H1 (cell line): ENCODE data around the gene PRPF4. TPM values are rescaled to one million over a fixed set of nuclear protein-coding genes. Genes with fewer than 3 reads are reported as not detected.

Experiments used
- CTCF ChIA-PET: fragments of 300-600 bp; sonication (Branson Sonifier 250); formaldehyde crosslinking; loops from one replicate; lab custom pipeline; 2021; ENCODE audit not compliant: partially characterized antibody; lab: Charles Lee
- POLR2A ChIA-PET: fragments of 300-600 bp; sonication (Branson Sonifier 250); formaldehyde crosslinking; loops from one replicate; lab custom pipeline; 2021; ENCODE audit warnings: inconsistent platforms; ENCODE audit not compliant: partially characterized antibody; lab: Charles Lee
- DNase-seq, 2 experiments: peaks; one replicate each; pipeline versions ENCODE4 v3.0.0 to v3.0.0-alpha.2; 2010 to 2022; ENCODE audit warnings: low spot score in 2 of 2, low read depth in 1 of 2, mixed read lengths in 1 of 2
- FAIRE-seq: peaks from 2 replicates; lab custom pipeline; 2011; peaks lifted over from hg19 to GRCh38; lab: Jason Lieb, UNC
- H2AFZ ChIP-seq: 2 replicates; pipeline ENCODE4 v1.8.1; 2012; ENCODE audit warnings: low read length, inconsistent platforms
- H2AK5ac ChIP-seq: 2 replicates; pipeline ENCODE4 v1.6.1; 2013; ENCODE audit warnings: low read depth, low read length
- H2BK120ac ChIP-seq: replicated peaks from 2 replicates; pipeline ENCODE3; 2013; ENCODE audit warnings: low read depth, low read length, inconsistent platforms
- H2BK12ac ChIP-seq: 2 replicates; pipeline ENCODE4 v1.6.1; 2013; ENCODE audit warnings: low read depth, low read length
- H2BK15ac ChIP-seq: 2 replicates; pipeline ENCODE4 v1.6.1; 2013; ENCODE audit warnings: low read length
- H2BK20ac ChIP-seq: 2 replicates; pipeline ENCODE4 v1.6.1; 2013; ENCODE audit warnings: low read length
- H2BK5ac ChIP-seq: 2 replicates; pipeline ENCODE4 v1.6.1; 2013; ENCODE audit warnings: low read depth, low read length
- H3K14ac ChIP-seq: 2 replicates; pipeline ENCODE4 v1.6.1; 2013; ENCODE audit warnings: inconsistent platforms; ENCODE audit not compliant: insufficient read length
- H3K18ac ChIP-seq: 2 replicates; pipeline ENCODE4 v1.6.1; 2013; ENCODE audit warnings: low read length; ENCODE audit errors: extremely low read depth
- H3K23ac ChIP-seq: 2 replicates; pipeline ENCODE4 v1.6.1; 2013; ENCODE audit warnings: inconsistent platforms; ENCODE audit not compliant: insufficient read length
- H3K23me2 ChIP-seq: 2 replicates; pipeline ENCODE4 v1.6.1; 2013; ENCODE audit warnings: low read depth, low read length
- H3K27ac ChIP-seq: 2 replicates; pipeline ENCODE4 v1.6.1; 2011; ENCODE audit warnings: low read depth, low read length, inconsistent platforms
- H3K27me3 ChIP-seq, 4 experiments: replicated peaks in 1 of 4; 1 replicate in 1 of 4; 2 replicates in 3 of 4; pipeline versions ENCODE4 v1.6.1 to v1.8.1; 2011 to 2013; ENCODE audit warnings: low read length in 3 of 4, mild to moderate bottlenecking in 3 of 4, inconsistent platforms in 2 of 4, mixed read lengths in 2 of 4, moderate library complexity in 1 of 4; ENCODE audit not compliant: control insufficient read depth in 3 of 4, insufficient read depth in 3 of 4; ENCODE audit errors: extremely low read depth in 1 of 4
- H3K36me3 ChIP-seq, 4 experiments: 2 replicates each; pipeline versions ENCODE4 v1.6.1 to v1.8.1; 2011 to 2013; ENCODE audit warnings: mild to moderate bottlenecking in 4 of 4, low read length in 3 of 4, moderate library complexity in 2 of 4, control low read depth in 1 of 4, inconsistent platforms in 1 of 4; ENCODE audit not compliant: insufficient read depth in 4 of 4, control insufficient read depth in 2 of 4
- H3K4ac ChIP-seq: replicated peaks from 2 replicates; pipeline ENCODE3; 2013; ENCODE audit warnings: low read length, low read depth, mixed read lengths, inconsistent platforms; ENCODE audit not compliant: insufficient read length
- H3K4me1 ChIP-seq, 4 experiments: replicated peaks in 1 of 4; 1 replicate in 1 of 4; 2 replicates in 3 of 4; pipeline versions ENCODE4 v1.6.1 to v1.8.1; 2011 to 2013; ENCODE audit warnings: low read length in 3 of 4, inconsistent platforms in 2 of 4, mixed read lengths in 1 of 4; ENCODE audit not compliant: insufficient read depth in 4 of 4, control insufficient read depth in 3 of 4
- H3K4me2 ChIP-seq, 2 experiments: 2 replicates each; pipeline versions ENCODE4 v1.6.1 to v1.8.1; 2011 to 2013; ENCODE audit warnings: low read depth in 2 of 2, low read length in 2 of 2, control low read depth in 1 of 2, inconsistent platforms in 1 of 2, mild to moderate bottlenecking in 1 of 2; ENCODE audit not compliant: insufficient read depth in 1 of 2
- H3K4me3 ChIP-seq, 4 experiments: fragments of 200-600, 300-600 bp in 1 of 4; sonication (generic), shearing (Covaris generic), sonication (Bioruptor Twin) in 1 of 4; 2 replicates each; pipeline versions ENCODE4 v1.5.1 to v1.8.1; 2011 to 2016; ENCODE audit warnings: low read length in 4 of 4, low read depth in 3 of 4, control low read depth in 2 of 4, inconsistent platforms in 2 of 4, mild to moderate bottlenecking in 2 of 4, mixed read lengths in 1 of 4, moderate library complexity in 1 of 4; ENCODE audit not compliant: insufficient read depth in 2 of 4; ENCODE audit errors: extremely low read depth in 1 of 4
- H3K56ac ChIP-seq: replicated peaks from 2 replicates; pipeline ENCODE3; 2013; ENCODE audit warnings: low read depth, mild to moderate bottlenecking, mixed read lengths, low read length, inconsistent platforms; ENCODE audit not compliant: insufficient read length
- H3K79me1 ChIP-seq: 2 replicates; pipeline ENCODE4 v1.6.1; 2013; ENCODE audit warnings: low read depth, low read length, control low read depth
- H3K79me2 ChIP-seq, 2 experiments: 2 replicates each; pipeline versions ENCODE4 v1.6.1 to v1.8.1; 2012 to 2013; ENCODE audit warnings: low read length in 2 of 2, mild to moderate bottlenecking in 2 of 2, inconsistent platforms in 1 of 2; ENCODE audit not compliant: insufficient read depth in 2 of 2, control insufficient read depth in 1 of 2
- H3K9ac ChIP-seq, 4 experiments: replicated peaks in 1 of 4; 1 replicate in 1 of 4; 2 replicates in 3 of 4; pipeline versions ENCODE4 v1.6.1 to v1.8.1; 2011 to 2013; ENCODE audit warnings: low read depth in 3 of 4, low read length in 3 of 4, control low read depth in 2 of 4, mild to moderate bottlenecking in 2 of 4, moderate library complexity in 2 of 4, inconsistent platforms in 1 of 4; ENCODE audit errors: extremely low read depth in 1 of 4
- H3K9me3 ChIP-seq, 2 experiments: 2 replicates each; pipeline versions ENCODE4 v1.6.1 to v1.8.1; 2012 to 2013; ENCODE audit warnings: mild to moderate bottlenecking in 2 of 2, moderate library complexity in 2 of 2, control low read depth in 1 of 2, inconsistent platforms in 1 of 2, low read depth in 1 of 2, low read length in 1 of 2, mixed read lengths in 1 of 2; ENCODE audit not compliant: insufficient read depth in 2 of 2
- H4K20me1 ChIP-seq, 2 experiments: replicated peaks in 1 of 2; 2 replicates each; pipeline versions ENCODE3 to v1.8.1; 2011 to 2013; ENCODE audit warnings: inconsistent platforms in 2 of 2, low read length in 2 of 2, mild to moderate bottlenecking in 1 of 2; ENCODE audit not compliant: insufficient read depth in 2 of 2, control insufficient read depth in 1 of 2
- H4K5ac ChIP-seq: 2 replicates; pipeline ENCODE4 v1.6.1; 2013; ENCODE audit warnings: low read length, low read depth, mixed read lengths, inconsistent platforms; ENCODE audit not compliant: insufficient read length
- H4K8ac ChIP-seq: 2 replicates; pipeline ENCODE4 v1.8.0; 2013; ENCODE audit warnings: mild to moderate bottlenecking, moderate library complexity, low read length, inconsistent platforms; ENCODE audit not compliant: insufficient read depth; ENCODE audit errors: extremely low read depth
- H4K91ac ChIP-seq: replicated peaks from 2 replicates; pipeline ENCODE3; 2013; ENCODE audit warnings: low read length, mixed read lengths, inconsistent platforms; ENCODE audit not compliant: insufficient read length
- CHD2 ChIP-seq: IDR thresholded peaks from 2 replicates; pipeline ENCODE4 v1.6.1; 2012; ENCODE audit warnings: low read length, improper control_type of control experiment
- GTF2F1 ChIP-seq: IDR thresholded peaks from 2 replicates; pipeline ENCODE4 v1.6.1; 2012; ENCODE audit warnings: low read depth, low read length, improper control_type of control experiment, borderline replicate concordance
- HDAC2 ChIP-seq, 2 experiments: fragments of 300-600 bp in 1 of 2; sonication (generic) in 1 of 2; IDR thresholded peaks; 2 replicates each; pipeline ENCODE4 v1.6.1; 2011 to 2012; ENCODE audit warnings: low read depth in 2 of 2, low read length in 2 of 2, mild to moderate bottlenecking in 2 of 2, moderate library complexity in 2 of 2, borderline replicate concordance in 1 of 2, inconsistent platforms in 1 of 2
- RNF2 ChIP-seq: fragments of 200-900, 300-1000 bp; sonication (generic); IDR thresholded peaks from 2 replicates; pipeline ENCODE4 v1.7.1; 2016; ENCODE audit warnings: borderline replicate concordance, low read depth, mild to moderate bottlenecking, antibody characterized with exemption, low read length; ENCODE audit not compliant: poor library complexity, severe bottlenecking; ENCODE audit errors: missing control alignments
- YY1 ChIP-seq: IDR thresholded peaks from 2 replicates; pipeline ENCODE4 v1.6.1; 2011; ENCODE audit warnings: low read depth, mild to moderate bottlenecking, low read length
- ZNF274 ChIP-seq: IDR thresholded peaks from 2 replicates; pipeline ENCODE4 v1.7.0; 2012; ENCODE audit warnings: low read length, borderline replicate concordance; ENCODE audit errors: extremely low read depth
- WGBS, 2 experiments: shearing (Covaris generic) in 1 of 2; methylation state at CpG; one replicate each; pipeline versions ENCODE4 v1.1.6 to v1.1.7; 2013 to 2015; ENCODE audit warnings: low lambda C conversion rate in 2 of 2, mixed read lengths in 2 of 2, inconsistent platforms in 1 of 2, low coverage in 1 of 2, missing lambda C conversion rate in 1 of 2; ENCODE audit not compliant: insufficient replicate concordance in 2 of 2, insufficient coverage in 1 of 2, insufficient read length in 1 of 2; ENCODE audit errors: extremely low coverage in 1 of 2, missing lambda C conversion rate in 1 of 2; 5-methylcytosine and 5-hydroxymethylcytosine counted together
- polyA plus RNA-seq, 7 experiments: library from polyadenylated mRNA; depleted of rRNA in 3 of 7; stranded (reverse) in 5 of 7; unstranded in 2 of 7; fragments of >200 nt in 5 of 7; fragments of 200-250 nt in 2 of 7; gene quantifications; 1 replicate in 5 of 7; 2 replicates in 1 of 7; 4 replicates in 1 of 7; pipeline versions ENCODE4 v1.2.1 to v1.2.3, GENCODE V29; 2011 to 2013; ENCODE audit warnings: missing spikeins in 2 of 7, mixed read lengths in 2 of 7
- total RNA-seq: library from RNA; stranded (reverse); fragmentation: NEBNext Ultra II Directional; extraction: Animal tissue kit (Norgen Biotek cat#: 25700); gene quantifications from 2 replicates; pipeline ENCODE4 v1.2.1, GENCODE V29; 2021

Gene PRPF4
- total and polyA plus RNA-seq, 2 of the 8 experiments (the other 6 are each of a cell fraction or from before 2014, with no cell fraction given) = 15.2 to 33.4 TPM

- H3K27ac ChIP-seq = no peak overlapping the region
- no peaks in the 10 kb centered on the region for H3K79me1 ChIP-seq
- no peaks in the 10 kb centered on the region; the same call in 1 of the 2 replicates for H3K23me2 ChIP-seq
- H2BK5ac ChIP-seq = no peak overlapping the region
- 78% methylated on average over 6 of the region's 6 CpGs; no CpG with 5 or more reads in 1 of the 2 experiments for WGBS, 2 experiments
- H3K14ac ChIP-seq = no peak overlapping the region
- H3K9ac ChIP-seq = no peak overlapping the region
- no peak overlapping the region for H2BK120ac ChIP-seq
- H3K4ac ChIP-seq = no peak overlapping the region
- H2BK12ac ChIP-seq = no peak overlapping the region
- ChIA-PET POLR2A (no interaction called here), CTCF (interaction anchor here (0.9 kb wide), 1 partner anchor 13 kb away, joined by 3 read pairs; no protein-coding TSS in a partner anchor)
- H3K9me3 ChIP-seq = no peaks in the 10 kb centered on the region
- H2BK15ac ChIP-seq = no peak overlapping the region
- no peaks in the 10 kb centered on the region for H4K20me1 ChIP-seq
- H4K8ac ChIP-seq = no peak overlapping the region
- H2AK5ac ChIP-seq = no peak overlapping the region
- H3K79me2 ChIP-seq = no peaks in the 10 kb centered on the region
- no peak overlapping the region for H3K4me2 ChIP-seq
- H4K91ac ChIP-seq = no peak overlapping the region
- TF ChIP-seq HDAC2 (IDR thresholded peaks at IDR 0.05; ENCODE audit: borderline replicate concordance in 1 of 2, low read depth in 2 of 2, low read length in 2 of 2) = no peak
- no peak for TF ChIP-seq YY1
- TF ChIP-seq ZNF274 = no peak
- TF ChIP-seq CHD2 = no peak
- no peak for TF ChIP-seq GTF2F1
- TF ChIP-seq RNF2 = no peak
- no peak overlapping the region for H2BK20ac ChIP-seq
- no peak overlapping the region for H3K4me3 ChIP-seq
- H3K23ac ChIP-seq = no peak overlapping the region
- no peaks in the 10 kb centered on the region for H3K4me1 ChIP-seq
- no peak for FAIRE-seq
- H3K56ac ChIP-seq = no peak overlapping the region
- no peak for DNase-seq
- no peak overlapping the region for H4K5ac ChIP-seq
- peaks cover 0 to 2% (median under 1%) of the 10 kb centered on the region in 4 experiments; a peak in 2 of 7 replicates for H3K27me3 ChIP-seq
- no peaks in the 10 kb centered on the region for H3K36me3 ChIP-seq
- H2AFZ ChIP-seq = no peak overlapping the region
- no peak overlapping the region for H3K18ac ChIP-seq
Observed at GRCh38 chr9:113322671-113323070, 47.2 kb downstream of the PRPF4 start.
